Gastroesophageal sphincter (tissue), 4 donors: ENCODE measurements around the gene SLFN12L. TPM values are rescaled to one million over a fixed set of nuclear protein-coding genes. Genes with fewer than 3 reads are reported as not detected.

Source experiments
- ATAC-seq: fragments of 150-250 bp; one replicate; pipeline ENCODE4 v1.9.1; 2016; ENCODE audit warnings: mild to moderate bottlenecking, moderate library complexity
- H3K27ac ChIP-seq, 4 donors: fragments of 200-600 bp; sonication (generic) in 3 of 4; 1 replicate in 3 of 4; 2 replicates in 1 of 4; pipeline ENCODE4 v1.5.1; 2016 to 2019
- H3K27me3 ChIP-seq: fragments of 200-600 bp; sonication (generic); one replicate; pipeline ENCODE4 v1.5.1; 2019
- H3K36me3 ChIP-seq, 2 donors: fragments of 200-600 bp; sonication (generic); one replicate each; pipeline ENCODE4 v1.5.1; 2019; ENCODE audit warnings: control low read depth in 1 of 2
- H3K4me1 ChIP-seq, 3 donors: fragments of 200-600 bp; sonication (generic); 1 replicate in 2 of 3; 2 replicates in 1 of 3; pipeline ENCODE4 v1.5.1; 2016 to 2019; ENCODE audit warnings: control low read depth in 2 of 3
- H3K4me3 ChIP-seq, 2 donors: fragments of 200-600 bp; sonication (generic); one replicate each; pipeline ENCODE4 v1.5.1; 2019; ENCODE audit warnings: mild to moderate bottlenecking in 1 of 2, moderate library complexity in 1 of 2
- H3K9me3 ChIP-seq, 3 donors: fragments of 200-600 bp; sonication (generic); one replicate each; pipeline ENCODE4 v1.5.1; 2017 to 2019; ENCODE audit warnings: control low read depth in 2 of 3
- EP300 ChIP-seq: sonication (generic); formaldehyde crosslinking; IDR thresholded peaks from one replicate; pipeline ENCODE4 v1.6.1; 2017; ENCODE audit warnings: antibody characterized with exemption, mild to moderate bottlenecking
- POLR2A ChIP-seq, 2 donors: fragments of 450-650 bp; IDR thresholded peaks; one replicate each; pipeline ENCODE4 v1.6.1; 2017; ENCODE audit warnings: antibody characterized with exemption in 2 of 2, mild to moderate bottlenecking in 2 of 2, moderate library complexity in 1 of 2
- POLR2AphosphoS5 ChIP-seq: sonication (generic); formaldehyde crosslinking; IDR thresholded peaks from one replicate; pipeline ENCODE4 v1.6.1; 2017; ENCODE audit warnings: antibody characterized with exemption
- WGBS, 2 donors: methylation state at CpG; one replicate each; pipeline ENCODE4 v1.1.5; 2018; ENCODE audit warnings: low coverage in 1 of 2; 5-methylcytosine and 5-hydroxymethylcytosine counted together
- small RNA-seq, 4 donors: library from RNA; depleted of rRNA; stranded (forward); fragments of <200 nt; gene quantifications; one replicate each; pipeline ENCODE3, GENCODE V24; 2016
- total RNA-seq, 4 donors: library from RNA; depleted of rRNA; stranded (reverse); fragments of >200 nt; gene quantifications; one replicate each; pipeline ENCODE4 v1.1.0, GENCODE V29; 2016
- TF ChIP-seq, protein P1 (sequence below), 4 experiments: fragments of 200-600 bp in 2 of 4; fragments of 450-650 bp in 2 of 4; sonication (generic) in 1 of 4; IDR thresholded peaks; one replicate each; pipeline ENCODE4 v1.5.1; 2017 to 2019; ENCODE audit warnings: antibody characterized with exemption in 4 of 4, mild to moderate bottlenecking in 2 of 4, moderate library complexity in 2 of 4

SLFN12L gene
- total RNA-seq, 4 donors from 2014 or later: 0.17 to 1.9 (median 0.92) TPM

DNA sequence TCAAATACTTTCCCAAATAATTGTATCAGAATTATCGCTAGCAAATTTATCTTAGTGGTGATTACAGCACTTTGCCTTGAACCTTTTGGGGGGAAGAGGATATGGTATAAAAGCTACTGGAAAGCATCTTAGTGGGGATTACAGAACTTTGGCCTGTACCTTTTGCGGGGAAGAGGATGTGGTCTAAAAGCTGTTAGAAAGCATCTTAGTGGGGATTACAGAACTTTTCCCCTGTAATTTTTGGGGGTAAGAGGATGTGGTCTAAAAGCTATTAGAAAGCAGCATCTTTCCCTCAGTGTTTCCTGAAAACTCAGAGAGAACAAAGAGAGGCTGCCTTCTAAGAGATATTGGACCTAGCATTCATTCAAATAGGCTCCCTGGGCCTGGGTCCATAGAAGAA, 109.2 kb downstream of the SLFN12L start:
- H3K27ac ChIP-seq: no peak overlapping the region
- TF ChIP-seq, protein P1, sequence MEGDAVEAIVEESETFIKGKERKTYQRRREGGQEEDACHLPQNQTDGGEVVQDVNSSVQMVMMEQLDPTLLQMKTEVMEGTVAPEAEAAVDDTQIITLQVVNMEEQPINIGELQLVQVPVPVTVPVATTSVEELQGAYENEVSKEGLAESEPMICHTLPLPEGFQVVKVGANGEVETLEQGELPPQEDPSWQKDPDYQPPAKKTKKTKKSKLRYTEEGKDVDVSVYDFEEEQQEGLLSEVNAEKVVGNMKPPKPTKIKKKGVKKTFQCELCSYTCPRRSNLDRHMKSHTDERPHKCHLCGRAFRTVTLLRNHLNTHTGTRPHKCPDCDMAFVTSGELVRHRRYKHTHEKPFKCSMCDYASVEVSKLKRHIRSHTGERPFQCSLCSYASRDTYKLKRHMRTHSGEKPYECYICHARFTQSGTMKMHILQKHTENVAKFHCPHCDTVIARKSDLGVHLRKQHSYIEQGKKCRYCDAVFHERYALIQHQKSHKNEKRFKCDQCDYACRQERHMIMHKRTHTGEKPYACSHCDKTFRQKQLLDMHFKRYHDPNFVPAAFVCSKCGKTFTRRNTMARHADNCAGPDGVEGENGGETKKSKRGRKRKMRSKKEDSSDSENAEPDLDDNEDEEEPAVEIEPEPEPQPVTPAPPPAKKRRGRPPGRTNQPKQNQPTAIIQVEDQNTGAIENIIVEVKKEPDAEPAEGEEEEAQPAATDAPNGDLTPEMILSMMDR (IDR thresholded peaks at IDR 0.05): no peak
- no peak for ATAC-seq
- H3K27me3 ChIP-seq: no peaks in the 10 kb centered on the region
- H3K4me3 ChIP-seq: no peak overlapping the region
- no peaks in the 10 kb centered on the region for H3K9me3 ChIP-seq
- H3K4me1 ChIP-seq: peaks cover 0 to 20% (median 9%) of the 10 kb centered on the region in 3 donors
- WGBS, 2 donors: 75 to 100% methylated on average over 2 of the region's 2 CpGs
- H3K36me3 ChIP-seq: no peaks in the 10 kb centered on the region

GRCh38 chr17:35423761-35424160, 113.7 kb downstream of the SLFN12L start:
- peaks cover 0 to 23% of the 10 kb centered on the region in 2 donors for H3K36me3 ChIP-seq
- H3K27ac ChIP-seq: no peak overlapping the region
- TF ChIP-seq EP300: no peak
- TF ChIP-seq, protein P1 (IDR thresholded peaks at IDR 0.05): no peak
- no peak for TF ChIP-seq POLR2A (IDR thresholded peaks at IDR 0.05)
- no peak for TF ChIP-seq POLR2AphosphoS5
- no peaks in the 10 kb centered on the region for H3K9me3 ChIP-seq
- H3K4me1 ChIP-seq: no peaks in the 10 kb centered on the region
- 83% methylated on average over 3 to 4 of the region's 4 CpGs for WGBS, 2 donors
- no peak overlapping the region for H3K4me3 ChIP-seq
- ATAC-seq: no peak
- H3K27me3 ChIP-seq: no peaks in the 10 kb centered on the region

Small RNAs within 50 kb of the gene (small RNA-seq; reads per million reads assigned to genes)
- gene AC015911.1 (0 reads per million in 4 donors), gene SNORD7 (116 to 183 (median 122) reads per million in 4 donors)

Other genes starting within 250 kb of the SLFN12L start
- 10 to 100 TPM; 17.1 to 25.7 (median 22.2) TPM for gene SLFN11, start 164.1 kb downstream of the SLFN12L start, total RNA-seq
- 10 to 100 TPM in 1 of 4 donors, 1 to 10 TPM in 3; 3.6 to 10.2 (median 6.9) TPM for gene SLFN12, start 105.2 kb downstream of the SLFN12L start, total RNA-seq
- gene SLFN13, start 88.9 kb downstream of the SLFN12L start, total RNA-seq: 10 to 100 TPM in 1 of 4 donors, 1 to 10 TPM in 3; 1.9 to 12.3 (median 5.0) TPM
- gene SLFN14, start 23.1 kb upstream of the SLFN12L start, total RNA-seq: not detected
- 1 to 10 TPM; 3.8 to 7.7 (median 6.8) TPM for gene PEX12, start 40.9 kb upstream of the SLFN12L start, total RNA-seq
- gene AP2B1, start 49.6 kb upstream of the SLFN12L start, total RNA-seq: 100 to 1,000 TPM; 104 to 383 (median 185) TPM
- 10 to 100 TPM in 3 of 4 donors, 1 to 10 TPM in 1; 4.2 to 25.9 (median 15.4) TPM for gene RASL10B, start 194.0 kb upstream of the SLFN12L start, total RNA-seq
- gene GAS2L2, start 215.6 kb upstream of the SLFN12L start, total RNA-seq: 1 to 10 TPM in 1 of 4 donors, not detected in 3; 1.5 TPM
- gene C17orf50, start 223.2 kb upstream of the SLFN12L start, total RNA-seq: not detected